HUDEP-2 (cell line): ENCODE results near the gene CHST13.
A peak's percentile ranks its signal among the peaks of the same experiment; 100 is the strongest.

ENCODE experiments used
- DNase-seq, 76 experiments: peaks; one replicate each; lab custom pipeline; 2025; ENCODE audit not compliant: unreplicated experiment in 76 of 76; lab: John Stamatoyannopoulos, UW

CHST13 gene

GRCh38 chr3:126507886-126508285, 16.1 kb upstream of the CHST13 start:
- DNase-seq: no peak

GRCh38 chr3:126508564-126508964, 15.4 kb upstream of the CHST13 start:
- no peak for DNase-seq

- no peak for DNase-seq
These were observed 14.2 kb upstream of the CHST13 start for GRCh38 chr3:126509597-126510307.

- DNase-seq: no peak
These were observed 13.5 kb upstream of the CHST13 start for GRCh38 chr3:126510308-126510910.

- no peak for DNase-seq
These were observed 12.7 kb upstream of the CHST13 start for GRCh38 chr3:126511291-126511690.

GRCh38 chr3:126512026-126512425, 11.9 kb upstream of the CHST13 start:
- DNase-seq: peak in 1 of 76 experiments; percentile 10

- no peak for DNase-seq
These were observed 10.9 kb upstream of the CHST13 start for GRCh38 chr3:126512916-126513650.

GRCh38 chr3:126514161-126514560, 9.8 kb upstream of the CHST13 start:
- DNase-seq: no peak

- no peak for DNase-seq
These were observed 8.8 kb upstream of the CHST13 start for GRCh38 chr3:126515066-126515706.

- DNase-seq: no peak
These were observed 7.6 kb upstream of the CHST13 start for GRCh38 chr3:126516152-126516935.

- no peak for DNase-seq
These were observed 7.0 kb upstream of the CHST13 start for GRCh38 chr3:126516936-126517290.

- no peak for DNase-seq
These were observed 6.5 kb upstream of the CHST13 start, which contains the start of gene UROC1 for GRCh38 chr3:126517291-126517951. TSS of gene UROC1 (minus strand) at chr3:126517773. CDS start at chr3:126517719, 54 bp downstream.

GRCh38 chr3:126517986-126518778, 5.8 kb upstream of the CHST13 start:
- DNase-seq: no peak

GRCh38 chr3:126518779-126519177, 5.2 kb upstream of the CHST13 start:
- no peak for DNase-seq

GRCh38 chr3:126519506-126520455, 4.2 kb upstream of the CHST13 start:
- no peak for DNase-seq

GRCh38 chr3:126521122-126521891, 2.6 kb upstream of the CHST13 start:
- no peak for DNase-seq

GRCh38 chr3:126522363-126522788, 1.6 kb upstream of the CHST13 start:
- peak in 24 of 76 experiments; percentile 7 to 44 (median 20) for DNase-seq
